Measurements from ENCODE around the gene ZNF423.

Gene ZNF423

GRCh38 chr16:49599281-49599680 is 256.6 kb downstream of the ZNF423 start:
- in situ Hi-C loops (cut with MboI; ENCODE audit: low sequenced_read_pairs, unreplicated experiment) = loop anchor here (25.0 kb wide), 1 partner anchor 187 kb away; no protein-coding TSS in a partner anchor
- no peak for DNase-seq (ENCODE audit: low spot score)
- TF ChIP-seq CTCF (IDR thresholded peaks at IDR 0.05; ENCODE audit: borderline replicate concordance, control extremely low read depth, extremely low read depth, insufficient read depth, missing control alignments) = no peak

- in situ Hi-C loops (cut with MboI; ENCODE audit: low sequenced_read_pairs, unreplicated experiment) = loop anchor here (25.0 kb wide), 1 partner anchor 186 kb away; no protein-coding TSS in a partner anchor
- DNase-seq (ENCODE audit: low spot score) = peak; percentile 68
- TF ChIP-seq CTCF (IDR thresholded peaks at IDR 0.05; ENCODE audit: borderline replicate concordance, control extremely low read depth, extremely low read depth, insufficient read depth, missing control alignments) = no peak
These were observed 257.3 kb downstream of the ZNF423 start for GRCh38 chr16:49598383-49599170.

- TF ChIP-seq CTCF (IDR thresholded peaks at IDR 0.05; ENCODE audit: borderline replicate concordance, control extremely low read depth, extremely low read depth, insufficient read depth, missing control alignments) = no peak
- no peak for DNase-seq (ENCODE audit: low spot score)
- in situ Hi-C loops (cut with MboI; ENCODE audit: low sequenced_read_pairs, unreplicated experiment) = loop anchor here (25.0 kb wide), 1 partner anchor 185 kb away; no protein-coding TSS in a partner anchor
These were observed 258.1 kb downstream of the ZNF423 start for GRCh38 chr16:49597796-49598195.

- DNase-seq (ENCODE audit: low spot score) = no peak
- TF ChIP-seq CTCF (IDR thresholded peaks at IDR 0.05; ENCODE audit: borderline replicate concordance, control extremely low read depth, extremely low read depth, insufficient read depth, missing control alignments) = no peak
- in situ Hi-C loops (cut with MboI; ENCODE audit: low sequenced_read_pairs, unreplicated experiment) = loop anchor here (25.0 kb wide), 1 partner anchor 184 kb away; no protein-coding TSS in a partner anchor
These were observed 259.1 kb downstream of the ZNF423 start for GRCh38 chr16:49596648-49597291.

GRCh38 chr16:49596068-49596467 is 259.8 kb downstream of the ZNF423 start:
- no peak for TF ChIP-seq CTCF (IDR thresholded peaks at IDR 0.05; ENCODE audit: borderline replicate concordance, control extremely low read depth, extremely low read depth, insufficient read depth, missing control alignments)
- DNase-seq (ENCODE audit: low spot score) = no peak
- in situ Hi-C loops (cut with MboI; ENCODE audit: low sequenced_read_pairs, unreplicated experiment) = loop anchor here (25.0 kb wide), 1 partner anchor 184 kb away; no protein-coding TSS in a partner anchor

- no peak for DNase-seq (ENCODE audit: low spot score)
- TF ChIP-seq CTCF (IDR thresholded peaks at IDR 0.05; ENCODE audit: borderline replicate concordance, control extremely low read depth, extremely low read depth, insufficient read depth, missing control alignments) = no peak
- in situ Hi-C loops (cut with MboI; ENCODE audit: low sequenced_read_pairs, unreplicated experiment) = loop anchor here (25.0 kb wide), 1 partner anchor 183 kb away; no protein-coding TSS in a partner anchor
These were observed 261.0 kb downstream of the ZNF423 start for GRCh38 chr16:49594685-49595498.
